GM12875 (cell line): ENCODE measurements around the gene PPP6R3.

ENCODE experiments used
- H3K4me3 ChIP-seq: one replicate; pipeline ENCODE4 v1.5.1; 2011; ENCODE audit warnings: low read depth, low read length, control low read depth
- TF ChIP-seq, protein P1 (sequence below): IDR thresholded peaks from 2 replicates; pipeline ENCODE4 v1.5.1; 2011; ENCODE audit warnings: low read depth, mild to moderate bottlenecking, control low read depth, inconsistent platforms, low read length, moderate library complexity, borderline replicate concordance; ENCODE audit not compliant: insufficient read depth

PPP6R3 gene

DNA sequence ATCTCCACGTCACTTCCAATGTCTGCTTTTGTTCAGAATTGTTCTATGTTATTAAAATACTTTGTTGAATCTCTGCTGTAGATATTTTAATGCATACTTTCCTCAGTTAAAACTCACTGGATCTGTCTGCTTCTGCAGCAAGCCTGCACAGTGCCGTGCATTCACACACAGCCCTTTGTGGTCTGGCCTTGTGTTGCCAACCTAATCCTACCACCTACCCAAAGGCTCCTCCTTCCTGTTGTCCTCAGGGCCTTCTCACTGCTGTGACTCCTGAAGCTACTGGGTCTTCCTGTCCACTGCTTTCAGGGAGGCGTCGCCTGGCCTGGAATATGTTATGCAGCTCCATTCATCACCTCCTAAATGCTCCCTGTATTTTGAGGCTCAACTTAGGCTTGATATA is 67.0 kb downstream of the PPP6R3 start:
- TF ChIP-seq, protein P1, sequence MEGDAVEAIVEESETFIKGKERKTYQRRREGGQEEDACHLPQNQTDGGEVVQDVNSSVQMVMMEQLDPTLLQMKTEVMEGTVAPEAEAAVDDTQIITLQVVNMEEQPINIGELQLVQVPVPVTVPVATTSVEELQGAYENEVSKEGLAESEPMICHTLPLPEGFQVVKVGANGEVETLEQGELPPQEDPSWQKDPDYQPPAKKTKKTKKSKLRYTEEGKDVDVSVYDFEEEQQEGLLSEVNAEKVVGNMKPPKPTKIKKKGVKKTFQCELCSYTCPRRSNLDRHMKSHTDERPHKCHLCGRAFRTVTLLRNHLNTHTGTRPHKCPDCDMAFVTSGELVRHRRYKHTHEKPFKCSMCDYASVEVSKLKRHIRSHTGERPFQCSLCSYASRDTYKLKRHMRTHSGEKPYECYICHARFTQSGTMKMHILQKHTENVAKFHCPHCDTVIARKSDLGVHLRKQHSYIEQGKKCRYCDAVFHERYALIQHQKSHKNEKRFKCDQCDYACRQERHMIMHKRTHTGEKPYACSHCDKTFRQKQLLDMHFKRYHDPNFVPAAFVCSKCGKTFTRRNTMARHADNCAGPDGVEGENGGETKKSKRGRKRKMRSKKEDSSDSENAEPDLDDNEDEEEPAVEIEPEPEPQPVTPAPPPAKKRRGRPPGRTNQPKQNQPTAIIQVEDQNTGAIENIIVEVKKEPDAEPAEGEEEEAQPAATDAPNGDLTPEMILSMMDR, result no peak
- H3K4me3 ChIP-seq, result no peak overlapping the region

DNA sequence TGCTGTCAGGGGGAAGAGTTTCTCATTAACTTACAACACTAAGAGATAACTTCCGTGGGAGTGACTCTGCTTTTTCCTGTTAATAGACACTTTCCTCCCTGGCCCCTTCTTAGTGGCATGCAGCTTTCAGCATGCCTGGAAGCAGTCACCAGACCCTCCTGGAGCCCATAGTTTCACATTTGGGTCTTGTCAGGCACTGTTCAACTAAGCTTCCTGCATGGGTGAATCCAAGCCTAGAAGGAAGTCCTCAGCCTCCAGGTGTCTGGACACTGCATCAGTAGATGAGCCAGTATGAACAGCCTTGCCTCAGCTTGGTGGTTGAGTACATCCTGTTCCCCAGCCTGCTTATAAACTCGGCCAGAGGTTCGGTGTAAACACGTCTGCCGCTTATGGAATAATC is 68.1 kb downstream of the PPP6R3 start:
- TF ChIP-seq, protein P1, result no peak
- H3K4me3 ChIP-seq, result no peak overlapping the region

GRCh38 chr11:68531129-68531693 is 70.7 kb downstream of the PPP6R3 start:
- TF ChIP-seq, protein P1, result no peak
- H3K4me3 ChIP-seq, result no peak overlapping the region

GRCh38 chr11:68532727-68533369 is 72.3 kb downstream of the PPP6R3 start:
- TF ChIP-seq, protein P1, result no peak
- no peak overlapping the region for H3K4me3 ChIP-seq

DNA sequence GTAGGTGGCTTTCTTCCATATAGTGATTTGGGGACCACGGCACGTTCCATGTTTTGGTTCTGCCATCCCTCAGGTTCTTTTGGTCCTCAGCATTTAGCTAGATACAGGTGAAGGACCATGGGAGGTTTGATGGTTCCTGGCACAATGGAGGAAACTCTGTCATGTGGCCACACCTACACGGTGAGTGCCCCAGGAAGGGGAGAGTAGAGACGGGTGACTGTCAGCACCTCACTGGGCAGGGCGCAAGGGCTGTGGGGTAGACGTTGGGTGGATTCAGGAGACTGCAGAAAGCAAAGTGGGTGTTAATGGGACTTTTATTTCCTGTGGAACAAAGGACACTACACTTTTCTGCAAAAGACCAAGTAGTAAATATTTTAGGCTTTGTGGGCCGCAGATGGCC is 73.4 kb downstream of the PPP6R3 start:
- TF ChIP-seq, protein P1, result no peak

DNA sequence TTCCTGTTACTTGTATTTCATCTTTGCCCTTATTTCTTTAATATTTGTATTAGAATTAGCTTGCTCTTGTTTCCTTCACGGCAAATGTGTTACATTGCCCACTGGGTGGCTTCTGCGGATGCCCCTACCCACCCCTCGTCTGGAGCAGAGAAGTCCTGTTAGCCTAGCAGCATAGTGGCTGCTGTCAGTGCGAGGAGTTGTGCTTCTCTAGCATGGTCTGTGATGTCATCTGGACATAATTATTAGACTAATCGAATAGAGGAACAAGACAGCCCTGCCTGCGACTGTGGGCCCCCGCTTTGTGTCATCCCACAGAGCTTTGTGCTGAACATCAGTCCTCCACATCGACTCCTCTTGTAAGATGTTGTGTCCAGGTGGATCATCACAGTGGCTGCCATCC is 74.5 kb downstream of the PPP6R3 start:
- no peak overlapping the region for H3K4me3 ChIP-seq
- TF ChIP-seq, protein P1, result no peak

More for the DNA sequence above, 73.4 kb downstream of the PPP6R3 start:
- H3K4me3 ChIP-seq, result no peak overlapping the region

DNA sequence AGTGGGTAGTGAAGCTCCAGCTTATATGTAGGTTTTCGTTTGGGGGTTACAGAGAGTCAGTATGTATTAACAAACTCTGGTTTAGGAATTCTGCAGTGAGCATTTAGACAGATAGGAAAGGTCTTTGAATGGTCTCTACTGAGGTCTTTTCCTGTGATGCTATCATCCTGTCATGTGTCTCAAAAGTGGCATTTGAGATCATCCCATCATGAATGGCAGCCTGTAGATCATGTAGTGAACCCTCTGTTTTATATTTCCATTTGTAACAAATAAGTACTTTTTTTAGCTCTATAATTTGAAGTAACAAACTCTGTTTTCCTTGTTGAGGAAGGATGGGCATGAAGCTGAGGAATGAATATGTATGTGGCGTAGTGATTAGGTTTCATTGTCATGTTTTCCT is 76.2 kb downstream of the PPP6R3 start:
- TF ChIP-seq, protein P1, result no peak
- no peak overlapping the region for H3K4me3 ChIP-seq
